MM.1S (cell line): ENCODE data around the gene HES1.
A peak's percentile ranks its signal among the peaks of the same experiment; 100 is the strongest.

Experiments
- DNase-seq: peaks from one replicate; pipeline ENCODE4 v3.0.0-alpha.2; 2015
- H2AFZ ChIP-seq: fragments of 300-600 bp; sonication (generic); 2 replicates; pipeline ENCODE4 v1.6.0; 2016; ENCODE audit warnings: antibody characterized with exemption, low read length
- H3F3A ChIP-seq: fragments of 300-600 bp; sonication (generic); 2 replicates; pipeline ENCODE4 v1.6.1; 2016; ENCODE audit warnings: mild to moderate bottlenecking, antibody characterized with exemption, low read length, moderate library complexity, mixed read lengths; ENCODE audit not compliant: insufficient read depth
- H3K27ac ChIP-seq: fragments of 300-600 bp; sonication (generic); 2 replicates; pipeline ENCODE4 v1.5.1; 2016; ENCODE audit warnings: mild to moderate bottlenecking, low read length
- H3K27me3 ChIP-seq: fragments of 300-600 bp; sonication (generic); replicated peaks from 2 replicates; pipeline ENCODE4 v1.6.0; 2016; ENCODE audit warnings: low read length; ENCODE audit not compliant: insufficient read depth
- H3K36me3 ChIP-seq: fragments of 300-600 bp; sonication (generic); replicated peaks from 2 replicates; pipeline ENCODE4 v1.6.1; 2016; ENCODE audit warnings: mild to moderate bottlenecking, low read length, mixed read lengths; ENCODE audit not compliant: insufficient read depth
- H3K4me1 ChIP-seq: fragments of 300-600 bp; sonication (generic); 2 replicates; pipeline ENCODE4 v1.6.1; 2016; ENCODE audit warnings: low read length, mixed read lengths
- H3K4me2 ChIP-seq: fragments of 300-600 bp; sonication (generic); 2 replicates; pipeline ENCODE4 v1.6.0; 2016; ENCODE audit warnings: low read depth, low read length
- H3K4me3 ChIP-seq: fragments of 300-600 bp; sonication (generic); 2 replicates; pipeline ENCODE4 v1.5.1; 2016; ENCODE audit warnings: low read length, mixed read lengths
- H3K79me2 ChIP-seq: fragments of 300-600 bp; sonication (generic); 2 replicates; pipeline ENCODE4 v1.6.1; 2016; ENCODE audit warnings: mixed run types, low read length, mixed read lengths
- H3K9ac ChIP-seq: fragments of 300-600 bp; sonication (generic); 2 replicates; pipeline ENCODE4 v1.6.1; 2016; ENCODE audit warnings: low read length, mixed read lengths
- H3K9me2 ChIP-seq: fragments of 300-600 bp; sonication (generic); replicated peaks from 2 replicates; pipeline ENCODE4 v1.6.1; 2016; ENCODE audit warnings: mild to moderate bottlenecking, low read length, mixed read lengths; ENCODE audit not compliant: insufficient read depth
- H3K9me3 ChIP-seq: fragments of 300-600 bp; sonication (generic); replicated peaks from 2 replicates; pipeline ENCODE4 v1.6.1; 2016; ENCODE audit warnings: mild to moderate bottlenecking, low read length, mixed read lengths; ENCODE audit not compliant: insufficient read depth
- H4K20me1 ChIP-seq: fragments of 300-600 bp; sonication (generic); 2 replicates; pipeline ENCODE4 v1.6.1; 2016; ENCODE audit warnings: mild to moderate bottlenecking, low read length, moderate library complexity, mixed read lengths; ENCODE audit not compliant: insufficient read depth
- CTCF ChIP-seq: fragments of 300-600 bp; sonication (generic); IDR thresholded peaks from 2 replicates; pipeline ENCODE4 v1.5.1; 2016; ENCODE audit warnings: antibody characterized with exemption, low read length, mixed read lengths
- EZH2 ChIP-seq: fragments of 300-600 bp; sonication (generic); optimal IDR thresholded peaks from 2 replicates; pipeline ENCODE3; 2017; ENCODE audit warnings: low read depth, mild to moderate bottlenecking, antibody characterized with exemption, low read length, mixed read lengths
- EZH2phosphoT487 ChIP-seq: fragments of 300-600 bp; sonication (generic); IDR thresholded peaks from 2 replicates; pipeline ENCODE4 v1.6.1; 2018; ENCODE audit warnings: antibody characterized with exemption, low read length

HES1 gene

GRCh38 chr3:194158942-194159439 is 23.0 kb downstream of the HES1 start:
- Histone ChIP-seq H3K27me3 (no peaks in the 10 kb centered on the region), H3K4me2 (no peak overlapping the region), H3K4me3 (no peak overlapping the region), H3K9ac (no peak overlapping the region), H3K79me2 (no peaks in the 10 kb centered on the region), H3K27ac (no peak overlapping the region), H3K9me3 (no peaks in the 10 kb centered on the region), H4K20me1 (no peaks in the 10 kb centered on the region), H2AFZ (no peak overlapping the region), H3K9me2 (no peaks in the 10 kb centered on the region), H3K4me1 (peaks cover 16% of the 10 kb centered on the region), H3F3A (no peaks in the 10 kb centered on the region), H3K36me3 (no peaks in the 10 kb centered on the region)
- no peak for DNase-seq
- TF ChIP-seq CTCF (no peak), EZH2 (no peak), EZH2phosphoT487 (no peak)

- peaks cover 16% of the 10 kb centered on the region for H3K4me1 ChIP-seq
- TF ChIP-seq EZH2phosphoT487 (no peak), EZH2 (no peak), CTCF (no peak)
- H3K36me3 ChIP-seq, result no peaks in the 10 kb centered on the region
- H4K20me1 ChIP-seq, result no peaks in the 10 kb centered on the region
- H3K4me2 ChIP-seq, result no peak overlapping the region
- no peaks in the 10 kb centered on the region for H3F3A ChIP-seq
- H3K79me2 ChIP-seq, result no peaks in the 10 kb centered on the region
- H3K27ac ChIP-seq, result no peak overlapping the region
- H3K9me2 ChIP-seq, result no peaks in the 10 kb centered on the region
- H3K9me3 ChIP-seq, result no peaks in the 10 kb centered on the region
- no peaks in the 10 kb centered on the region for H3K27me3 ChIP-seq
- no peak overlapping the region for H3K9ac ChIP-seq
- DNase-seq, result no peak
- no peak overlapping the region for H3K4me3 ChIP-seq
- H2AFZ ChIP-seq, result no peak overlapping the region
Observed at GRCh38 chr3:194160158-194160557, 24.2 kb downstream of the HES1 start.

- peak overlapping the region; percentile 61 for H3K4me2 ChIP-seq
Observed at GRCh38 chr3:194161131-194162045, 25.4 kb downstream of the HES1 start.

More at GRCh38 chr3:194161131-194162045, 25.4 kb downstream of the HES1 start:
- Histone ChIP-seq H3K79me2 (no peaks in the 10 kb centered on the region), H3K9me3 (no peaks in the 10 kb centered on the region), H3K4me1 (peaks cover 16% of the 10 kb centered on the region), H3F3A (no peaks in the 10 kb centered on the region), H3K27me3 (no peaks in the 10 kb centered on the region), H4K20me1 (no peaks in the 10 kb centered on the region), H3K9me2 (no peaks in the 10 kb centered on the region), H3K4me3 (no peak overlapping the region; the same call in 1 of the 2 replicates), H3K36me3 (no peaks in the 10 kb centered on the region), H3K27ac (no peak overlapping the region), H2AFZ (peak overlapping the region; percentile 55), H3K9ac (no peak overlapping the region; the same call in 1 of the 2 replicates)
- no peak for DNase-seq
- TF ChIP-seq CTCF, result no peak
- no peak for TF ChIP-seq EZH2phosphoT487
- TF ChIP-seq EZH2, result no peak
